Lower leg skin (tissue), 3 donors: ENCODE measurements around the gene RFX5.

Experiments
- POLR2A ChIP-seq, 2 donors: fragments of 450-650 bp; IDR thresholded peaks; one replicate each; pipeline ENCODE4 v1.6.1; 2016 to 2017; ENCODE audit warnings: antibody characterized with exemption in 2 of 2, mild to moderate bottlenecking in 1 of 2, moderate library complexity in 1 of 2
- TF ChIP-seq, protein P1 (sequence below), 3 donors: fragments of 450-650 bp; IDR thresholded peaks; one replicate each; pipeline ENCODE4 v1.5.1; 2016; ENCODE audit warnings: antibody characterized with exemption in 3 of 3, mild to moderate bottlenecking in 3 of 3, moderate library complexity in 2 of 3

DNA sequence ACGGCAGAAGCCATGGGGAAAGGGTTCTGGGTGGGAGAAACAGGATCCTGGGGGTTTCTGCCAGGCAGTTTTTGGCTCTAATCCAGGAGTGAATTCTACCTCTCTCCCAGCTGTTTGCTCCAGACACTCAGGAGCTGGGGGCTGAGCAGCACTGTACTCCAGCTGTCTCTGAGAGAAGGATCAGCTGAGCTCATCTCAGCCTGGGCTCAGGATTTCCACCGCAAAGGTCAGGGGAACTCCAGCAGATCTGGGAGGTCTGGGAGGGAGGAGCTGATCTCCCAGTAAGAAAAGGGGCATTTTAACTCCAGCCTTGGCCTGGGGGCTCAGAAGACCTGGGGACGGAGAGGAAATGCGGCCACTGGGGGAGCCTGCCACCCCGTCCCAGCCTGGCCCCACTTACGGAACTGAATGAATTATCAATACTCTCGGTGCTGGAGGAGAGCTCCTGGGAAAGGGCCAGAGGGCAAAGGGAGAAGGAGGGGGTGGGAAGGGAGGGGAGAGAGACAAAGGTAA, 37.2 kb downstream of the RFX5 start:
- TF ChIP-seq POLR2A (IDR thresholded peaks at IDR 0.05), result no peak
- TF ChIP-seq, protein P1, sequence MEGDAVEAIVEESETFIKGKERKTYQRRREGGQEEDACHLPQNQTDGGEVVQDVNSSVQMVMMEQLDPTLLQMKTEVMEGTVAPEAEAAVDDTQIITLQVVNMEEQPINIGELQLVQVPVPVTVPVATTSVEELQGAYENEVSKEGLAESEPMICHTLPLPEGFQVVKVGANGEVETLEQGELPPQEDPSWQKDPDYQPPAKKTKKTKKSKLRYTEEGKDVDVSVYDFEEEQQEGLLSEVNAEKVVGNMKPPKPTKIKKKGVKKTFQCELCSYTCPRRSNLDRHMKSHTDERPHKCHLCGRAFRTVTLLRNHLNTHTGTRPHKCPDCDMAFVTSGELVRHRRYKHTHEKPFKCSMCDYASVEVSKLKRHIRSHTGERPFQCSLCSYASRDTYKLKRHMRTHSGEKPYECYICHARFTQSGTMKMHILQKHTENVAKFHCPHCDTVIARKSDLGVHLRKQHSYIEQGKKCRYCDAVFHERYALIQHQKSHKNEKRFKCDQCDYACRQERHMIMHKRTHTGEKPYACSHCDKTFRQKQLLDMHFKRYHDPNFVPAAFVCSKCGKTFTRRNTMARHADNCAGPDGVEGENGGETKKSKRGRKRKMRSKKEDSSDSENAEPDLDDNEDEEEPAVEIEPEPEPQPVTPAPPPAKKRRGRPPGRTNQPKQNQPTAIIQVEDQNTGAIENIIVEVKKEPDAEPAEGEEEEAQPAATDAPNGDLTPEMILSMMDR (IDR thresholded peaks at IDR 0.05), result no peak
